ENCODE measurements around the gene RSBN1.
"Not testable (repeated sequence)": the region's sequence is repeated elsewhere in the genome, so short reads cannot be mapped to it uniquely, and the experiment has no call there.

The RSBN1 gene

DNA sequence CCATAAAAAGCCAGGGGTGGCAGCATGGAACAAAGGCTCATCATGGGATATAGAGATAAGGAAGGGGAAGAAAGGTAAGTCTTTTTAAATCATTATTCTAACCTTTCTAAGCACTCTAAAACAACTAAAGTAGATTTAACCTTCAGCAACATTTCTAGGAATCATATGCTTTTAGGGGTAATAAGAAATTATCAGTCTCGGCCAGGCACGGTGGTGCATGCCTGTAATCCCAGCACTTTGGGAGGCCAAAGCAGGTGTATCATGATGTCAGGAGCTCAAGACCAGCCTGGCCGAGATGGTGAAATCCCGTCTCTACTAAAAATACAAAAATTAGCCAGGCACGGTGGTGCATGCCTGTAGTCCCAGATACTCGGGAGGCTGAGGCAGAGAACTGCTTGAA lies 32.7 kb downstream of the RSBN1 start:
- DNase-seq, result no peak

DNA sequence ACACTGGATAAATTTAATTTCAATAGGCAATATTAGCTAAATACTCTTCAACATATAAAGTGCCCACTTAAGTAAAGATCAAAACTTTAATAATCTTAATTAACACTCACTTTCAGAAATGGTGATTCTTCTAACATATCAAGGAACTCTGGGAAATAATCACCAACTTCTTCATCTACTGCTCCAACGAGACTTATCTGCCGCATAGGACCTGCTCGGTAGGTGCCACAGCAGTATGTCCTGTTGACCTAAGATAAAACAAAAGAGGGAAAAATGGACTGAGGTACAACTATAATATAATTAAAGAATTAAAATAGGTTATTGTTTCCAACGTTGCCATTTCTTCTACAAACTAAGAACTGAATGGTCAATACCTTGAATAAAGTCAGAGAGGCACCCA lies 34.7 kb downstream of the RSBN1 start:
- no peak for DNase-seq

DNA sequence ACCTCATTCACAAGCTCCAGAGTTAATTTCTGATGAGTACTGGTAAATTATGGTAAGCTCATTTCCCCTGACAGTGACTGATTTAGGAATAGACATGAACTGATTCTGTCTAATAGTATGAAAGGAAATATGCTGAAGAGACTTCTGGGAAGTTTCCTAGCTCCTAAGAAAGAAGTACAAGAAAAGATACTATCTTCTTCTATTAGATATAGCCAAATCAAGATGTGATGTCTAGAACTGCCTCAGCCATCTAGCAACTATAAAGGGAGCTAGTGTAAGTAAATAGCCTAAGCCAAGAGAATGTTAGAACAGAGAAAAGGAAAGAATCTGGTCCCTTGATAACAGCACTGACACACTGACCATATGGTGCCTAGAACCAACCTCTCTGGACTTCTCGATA lies 42.2 kb downstream of the RSBN1 start:
- DNase-seq, result no peak

DNA sequence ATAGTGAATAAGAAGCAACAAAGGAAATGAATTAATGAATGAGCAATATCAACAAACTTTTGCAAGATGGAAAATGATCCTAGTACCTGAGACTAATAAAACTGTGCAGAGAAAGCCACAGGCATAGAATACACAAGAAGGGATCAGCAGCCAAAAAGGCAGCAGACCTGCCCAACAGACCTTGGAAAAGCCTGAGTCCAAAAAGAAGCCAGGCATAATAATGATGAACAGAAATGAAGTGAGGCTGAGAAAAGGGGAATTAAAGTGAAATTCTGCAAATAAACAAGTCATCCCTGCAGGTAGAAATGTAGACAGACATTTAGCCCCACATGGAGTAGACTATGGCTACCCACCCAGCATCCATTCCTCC lies 42.7 kb downstream of the RSBN1 start:
- no peak for DNase-seq

DNA sequence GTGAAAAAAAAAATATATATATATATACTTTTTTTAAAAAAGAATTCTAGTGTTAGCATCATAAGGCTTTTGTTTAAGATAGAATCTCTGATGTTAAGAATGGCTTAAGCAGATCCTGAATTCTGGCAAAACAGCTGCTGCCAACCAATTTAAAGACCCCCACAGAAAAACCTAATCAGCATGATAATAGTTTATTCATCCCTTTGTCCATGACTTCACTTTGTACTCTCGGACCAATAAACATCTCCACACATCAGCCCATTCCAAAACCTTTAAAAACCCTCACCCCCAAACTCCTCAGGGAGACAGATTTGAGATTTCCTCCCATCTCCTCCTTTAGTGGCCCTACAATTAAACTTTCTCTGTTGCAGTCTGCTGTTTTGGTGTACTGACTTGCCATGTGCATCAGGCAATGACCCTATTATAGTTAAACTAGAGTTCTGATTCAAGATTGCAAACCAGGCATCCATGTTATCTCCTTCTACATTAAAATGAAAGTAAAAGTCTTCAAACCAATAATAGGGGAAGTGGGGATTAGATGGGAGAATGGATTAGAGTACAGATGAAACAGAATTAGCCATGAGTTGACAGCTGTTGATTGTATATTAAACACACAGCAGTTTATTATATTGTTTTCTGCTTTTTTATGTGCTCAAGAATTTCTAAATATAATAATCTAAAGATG lies 43.2 kb downstream of the RSBN1 start:
- no peak for DNase-seq

DNA sequence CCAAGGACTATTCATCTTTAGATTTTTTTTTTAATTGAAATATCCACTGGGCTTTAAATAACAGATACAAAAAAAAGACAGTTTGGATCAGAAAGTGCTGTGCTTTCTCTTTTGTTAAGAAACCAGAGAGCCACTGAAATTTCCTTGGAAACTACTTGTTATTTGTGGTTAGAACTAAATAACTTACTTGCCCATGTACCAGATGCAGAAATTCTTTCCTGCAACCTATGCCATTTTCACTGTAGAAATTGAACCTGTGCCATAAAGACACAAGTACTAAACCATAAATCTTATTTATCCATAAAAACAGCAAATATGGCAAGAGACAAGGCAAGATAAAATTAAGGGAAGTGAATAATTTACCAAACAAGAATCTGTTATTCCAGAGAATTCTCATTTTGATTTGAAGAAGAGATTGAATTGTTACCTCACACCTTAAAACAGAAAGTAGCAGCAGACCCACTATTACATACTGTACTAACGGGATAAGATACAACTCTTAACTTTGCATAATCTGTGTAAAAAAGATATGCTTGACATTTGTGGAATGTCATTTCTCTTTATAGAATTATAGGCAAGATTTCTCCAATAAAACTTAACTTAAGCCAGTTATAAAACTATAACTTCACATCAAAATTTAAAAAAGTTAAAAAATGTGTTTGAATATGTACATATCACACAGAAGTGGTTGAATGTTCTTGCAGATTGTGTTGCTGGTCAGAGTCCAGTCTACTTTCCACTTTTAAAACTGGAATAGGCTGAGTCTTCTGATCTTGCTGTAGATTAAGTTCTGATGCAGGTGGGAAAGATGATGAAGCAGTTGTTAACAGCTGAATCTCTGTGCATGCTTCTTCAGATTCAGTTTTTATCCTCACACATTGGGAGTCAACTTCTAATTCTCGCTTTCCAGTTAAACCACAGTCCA lies 46.7 kb downstream of the RSBN1 start:
- DNase-seq, result no peak

DNA sequence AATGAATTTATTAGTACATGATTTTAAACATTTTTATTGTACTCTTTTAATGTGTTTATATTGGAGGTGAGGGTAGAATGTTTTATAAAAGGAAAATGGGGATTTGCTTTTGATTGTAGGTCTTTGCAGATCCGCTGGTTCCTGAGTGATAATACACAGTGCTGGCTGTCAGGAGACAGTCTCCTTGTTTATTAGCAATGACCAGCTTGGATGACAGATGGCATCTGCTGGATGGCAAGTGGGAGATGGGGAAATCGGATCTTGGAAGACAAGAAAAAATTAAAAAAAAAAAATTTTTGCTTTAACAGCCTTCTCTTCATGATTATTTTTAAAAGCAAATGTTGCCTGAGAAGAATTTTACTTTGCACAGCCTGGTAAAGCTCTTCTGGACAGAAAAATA lies 48.6 kb downstream of the RSBN1 start:
- DNase-seq, result no peak

DNA sequence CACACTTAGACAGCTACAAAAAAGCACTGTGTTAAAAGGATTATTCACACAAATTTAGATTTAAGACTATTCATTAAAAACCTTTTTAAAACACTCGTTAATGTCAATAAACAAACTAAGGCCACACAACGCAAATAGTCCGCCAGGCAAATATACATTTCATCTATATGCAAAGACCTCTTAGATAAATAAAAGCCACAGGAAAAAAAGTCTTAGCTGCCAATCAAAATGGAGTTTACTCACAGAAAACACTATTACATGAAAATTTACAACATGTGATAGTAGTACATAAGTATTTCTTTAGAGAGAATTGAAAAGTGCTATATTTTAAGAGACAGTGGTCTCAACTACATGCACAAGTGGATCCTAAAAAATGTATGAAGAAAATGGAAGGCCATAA lies 50.3 kb downstream of the RSBN1 start:
- no peak for DNase-seq

DNA sequence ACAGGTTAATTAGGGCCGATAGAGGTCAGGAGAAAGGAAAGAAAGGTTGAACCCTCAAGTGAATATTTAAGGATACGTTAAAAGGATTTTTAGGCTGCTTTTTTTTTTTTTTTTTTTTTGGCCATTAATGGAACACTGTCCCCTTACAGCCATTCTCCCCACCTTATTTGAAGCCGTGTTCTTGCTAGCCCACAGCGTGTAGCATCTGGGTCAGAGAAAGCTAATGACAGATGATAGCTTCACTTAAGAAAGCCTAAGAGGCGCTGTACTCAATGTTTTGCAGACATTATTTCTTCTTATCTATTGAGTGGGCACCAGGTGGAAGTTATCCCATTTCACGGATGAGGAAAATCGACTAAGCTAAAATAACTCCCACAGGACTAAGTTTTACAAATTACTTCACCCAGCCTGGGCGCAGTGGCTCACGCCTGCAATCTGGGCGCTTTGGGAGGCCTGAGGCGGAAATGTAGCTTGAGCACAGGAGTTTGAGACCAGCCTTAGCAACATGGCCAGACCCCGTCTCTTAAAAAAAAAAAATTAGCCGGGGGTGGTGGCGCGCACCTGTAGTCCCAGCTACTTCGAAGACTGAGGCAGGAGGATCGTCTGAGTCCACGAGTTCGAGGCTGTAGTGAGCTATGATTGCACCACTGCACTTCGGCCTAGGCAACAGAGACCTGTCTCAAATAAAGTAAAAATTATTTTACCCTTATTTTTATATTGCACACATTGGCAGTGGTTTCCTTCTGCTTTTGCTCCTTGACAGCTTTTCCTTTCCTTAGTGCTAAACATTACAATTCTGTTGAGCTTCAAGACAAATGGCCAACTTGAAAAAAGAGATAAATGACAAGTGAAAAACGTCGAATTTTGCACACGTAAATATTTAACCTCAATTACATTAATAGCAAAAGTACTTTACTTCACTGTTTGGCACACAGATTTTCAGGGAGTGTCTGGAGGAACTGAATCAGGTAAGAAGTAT lies 51.9 kb downstream of the RSBN1 start:
- no peak for DNase-seq

DNA sequence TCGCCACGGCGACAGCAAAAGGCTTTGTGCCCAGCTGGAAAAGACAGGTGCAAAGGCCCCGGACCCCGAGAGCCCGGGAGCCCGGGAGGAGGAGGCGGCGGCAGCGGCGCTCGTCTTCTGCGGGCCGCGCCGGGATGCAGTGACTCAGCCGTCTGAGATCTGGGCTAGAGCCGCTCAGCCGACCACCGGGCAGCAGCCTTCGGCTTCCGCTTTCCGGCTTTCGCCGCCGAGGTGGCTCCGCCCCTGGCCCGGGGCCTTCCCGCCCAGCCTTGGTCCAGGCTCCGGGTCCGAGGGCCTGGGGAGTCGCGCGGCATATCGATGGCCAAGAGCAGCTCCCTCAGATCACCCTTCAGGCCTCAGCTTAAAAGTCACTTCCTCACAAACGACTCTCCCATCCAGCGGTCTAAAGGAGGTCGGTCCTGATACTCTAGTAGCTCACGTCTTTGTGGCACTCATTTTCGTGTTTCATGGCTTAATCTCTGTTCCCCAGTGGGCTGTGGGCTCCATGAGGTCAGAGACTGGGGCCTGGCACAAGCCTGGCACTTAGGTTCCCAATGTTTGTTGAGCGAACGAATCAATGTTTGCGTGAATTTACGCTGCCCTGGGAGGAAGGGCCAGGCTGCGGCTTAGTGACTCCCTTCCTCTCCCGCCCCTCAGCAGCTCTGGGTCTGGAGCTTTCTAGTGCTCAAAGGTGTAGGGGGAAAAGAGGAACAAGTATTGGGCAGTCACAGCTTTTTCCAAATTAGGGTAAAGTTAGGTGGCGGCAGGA lies 52.8 kb downstream of the RSBN1 start, which contains the start of gene PHTF1:
PHTF1 (minus strand) TSS at position 154 of the 769 bp plus-strand sequence. CDS start 783 bp downstream, outside the sequence.
- no peak for DNase-seq

DNA sequence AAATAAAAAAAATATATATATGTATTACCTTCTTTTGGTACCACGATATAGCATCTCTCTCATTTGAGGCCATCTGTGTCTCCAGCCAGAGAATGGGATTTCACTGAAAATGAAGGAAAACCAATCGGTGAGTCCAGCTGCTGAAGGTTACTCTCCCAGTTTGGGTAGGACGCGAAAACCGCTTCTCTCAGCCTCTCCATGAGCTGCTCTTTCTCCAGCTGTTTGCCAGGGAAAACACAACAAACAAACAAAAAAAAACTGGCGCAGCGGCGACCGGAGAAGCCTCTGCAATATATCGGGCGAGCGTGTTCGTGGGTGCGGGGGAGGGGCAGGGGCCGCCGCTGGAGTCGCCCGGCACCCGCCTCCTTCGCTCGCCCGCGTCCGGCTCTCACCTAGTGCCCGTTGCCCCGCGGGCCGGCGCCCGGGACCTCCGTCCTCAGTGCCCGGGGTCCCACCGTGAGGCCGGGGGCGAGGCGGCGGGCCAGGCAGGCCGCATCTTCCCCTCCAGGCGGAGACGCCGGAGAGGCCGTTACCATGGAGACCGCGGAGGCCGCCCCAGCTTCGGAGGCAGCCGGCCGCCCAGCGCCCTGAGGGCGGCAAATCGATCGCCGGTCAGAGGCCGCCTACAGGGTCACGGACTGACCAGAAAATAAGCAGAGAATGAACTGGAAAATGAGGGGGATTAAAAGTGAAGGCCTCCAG lies 53.5 kb downstream of the RSBN1 start:
- peak; percentile 16 for DNase-seq

DNA sequence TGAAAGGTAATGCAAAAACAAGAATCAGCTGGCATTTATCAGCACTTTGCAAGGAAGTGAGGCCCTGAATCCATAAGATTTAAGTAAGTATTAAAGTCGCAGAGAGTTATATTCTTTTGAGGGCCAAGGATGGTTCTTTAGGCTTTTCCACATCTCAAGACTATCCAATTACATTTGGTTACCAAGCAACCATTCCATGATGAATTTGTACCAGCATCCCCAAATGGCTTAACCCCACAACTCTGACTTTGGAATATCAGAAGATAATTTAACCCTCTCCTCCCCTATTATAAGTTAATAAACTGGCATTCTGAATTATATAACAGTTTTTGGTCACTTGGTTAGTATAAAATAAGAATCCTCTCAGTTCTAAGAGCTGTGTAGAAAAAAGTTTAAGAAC lies 55.8 kb downstream of the RSBN1 start:
- no peak for DNase-seq

DNA sequence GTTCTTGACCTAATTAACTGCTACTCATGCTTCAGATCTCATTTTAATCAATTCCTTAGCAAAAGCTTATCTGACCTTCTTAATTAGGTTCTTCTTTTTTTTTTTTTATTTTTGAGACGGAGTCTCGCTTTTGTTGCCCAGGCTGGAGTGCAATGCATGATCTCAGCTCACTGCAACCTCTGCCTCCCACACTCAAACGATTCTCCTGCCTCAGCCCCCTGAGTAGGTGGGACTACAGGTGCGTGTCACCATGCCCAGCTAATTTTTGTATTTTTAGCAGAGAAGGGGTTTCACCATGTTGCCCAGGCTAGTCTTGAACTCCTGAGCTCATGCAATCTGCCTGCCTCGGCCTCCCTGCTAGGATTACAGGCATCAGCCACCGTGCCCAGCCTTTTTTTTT lies 58.9 kb downstream of the RSBN1 start:
- not testable (repeated sequence) for DNase-seq

DNA sequence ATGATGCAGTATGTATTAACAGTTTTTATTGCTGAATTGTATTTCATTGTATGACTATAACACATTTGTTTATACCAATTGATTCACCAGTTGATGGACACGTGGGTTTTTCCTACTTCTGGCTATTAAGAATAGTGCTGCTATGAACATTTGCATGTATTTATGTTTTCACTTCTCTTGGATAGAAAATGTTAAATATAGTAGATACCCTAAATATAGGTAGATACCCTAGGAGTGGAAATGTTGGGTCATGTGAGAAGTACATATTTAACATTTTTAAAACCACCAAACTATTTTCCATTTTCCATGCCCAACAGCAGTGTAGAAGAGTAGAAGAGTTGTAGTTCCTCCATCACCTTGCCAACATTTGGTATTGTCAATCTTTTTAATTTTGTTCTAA lies 60.8 kb downstream of the RSBN1 start:
- DNase-seq, result no peak

DNA sequence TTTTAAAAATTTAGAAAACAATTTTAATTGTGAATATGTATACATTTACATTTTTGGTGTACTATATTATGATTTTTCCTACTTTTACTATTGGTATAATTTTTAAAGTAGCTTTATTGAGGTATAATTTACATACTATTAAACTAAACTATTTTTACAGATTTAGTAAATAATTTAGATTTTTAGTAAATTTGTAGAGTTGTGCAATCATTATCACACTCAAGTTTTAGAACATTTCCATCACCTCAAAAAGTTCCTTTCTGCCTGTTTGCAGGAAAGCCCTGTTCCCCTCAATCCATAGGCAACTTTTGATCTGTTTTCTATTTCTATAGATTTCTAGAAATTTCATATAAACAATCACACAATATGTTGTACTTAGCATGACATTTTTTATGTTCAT lies 61.2 kb downstream of the RSBN1 start:
- DNase-seq, result no peak

DNA sequence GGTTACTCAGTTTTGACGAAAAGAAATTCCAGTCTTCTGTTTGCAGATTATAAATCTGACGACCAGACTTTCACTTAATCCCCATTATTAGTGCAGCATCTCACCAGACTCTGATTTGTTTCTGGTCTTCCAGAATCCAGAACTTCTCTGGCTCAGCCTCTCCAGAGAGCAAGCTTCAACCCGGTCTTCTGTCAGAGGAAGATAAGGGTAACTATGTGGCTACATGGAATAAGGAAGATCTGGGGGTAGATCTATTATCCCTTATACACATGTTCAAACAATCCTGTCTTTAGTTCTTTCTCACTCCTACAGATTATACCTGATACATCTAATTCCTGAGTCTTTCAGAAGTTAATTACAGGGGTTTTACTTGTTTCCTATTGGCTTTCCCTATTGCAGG lies 62.9 kb downstream of the RSBN1 start:
- DNase-seq, result no peak

DNA sequence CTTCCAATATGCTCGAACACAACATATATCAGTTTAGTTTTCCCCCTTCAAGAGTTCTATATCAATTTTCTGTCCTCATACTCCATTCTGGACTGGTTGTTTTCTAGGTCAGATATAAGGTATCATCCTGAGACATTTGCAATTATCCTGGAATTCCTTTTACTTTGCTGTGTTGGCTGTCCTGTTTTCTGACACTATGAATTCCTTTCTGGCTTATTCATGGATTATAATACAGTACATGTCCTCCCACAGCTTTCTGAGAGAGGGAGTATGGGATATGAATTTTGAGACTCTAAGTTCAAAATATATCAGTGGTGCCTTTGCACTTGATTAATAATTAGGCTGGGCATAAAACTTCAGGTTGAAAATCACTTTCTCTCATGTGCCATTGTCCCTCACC lies 64.9 kb downstream of the RSBN1 start:
- no peak for DNase-seq

DNA sequence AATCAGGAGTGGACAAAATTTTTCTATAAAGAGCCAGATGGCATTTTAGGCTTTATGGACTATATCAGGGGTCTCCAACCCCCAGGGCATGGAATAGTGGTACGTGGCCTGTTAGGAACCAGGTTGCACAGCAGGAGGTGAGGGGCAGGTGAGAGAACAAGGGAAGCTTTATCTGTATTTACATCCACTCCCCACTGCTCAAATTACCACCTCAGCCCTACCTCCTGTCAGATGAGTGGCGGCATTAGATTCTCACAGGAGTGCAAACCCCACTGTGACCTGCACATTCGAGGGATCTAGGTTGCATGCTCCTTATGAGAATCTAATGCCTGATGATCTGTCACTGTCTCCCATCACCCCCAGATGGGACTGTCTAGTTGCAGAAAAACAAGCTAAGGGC lies 66.9 kb downstream of the RSBN1 start:
- DNase-seq, result no peak

DNA sequence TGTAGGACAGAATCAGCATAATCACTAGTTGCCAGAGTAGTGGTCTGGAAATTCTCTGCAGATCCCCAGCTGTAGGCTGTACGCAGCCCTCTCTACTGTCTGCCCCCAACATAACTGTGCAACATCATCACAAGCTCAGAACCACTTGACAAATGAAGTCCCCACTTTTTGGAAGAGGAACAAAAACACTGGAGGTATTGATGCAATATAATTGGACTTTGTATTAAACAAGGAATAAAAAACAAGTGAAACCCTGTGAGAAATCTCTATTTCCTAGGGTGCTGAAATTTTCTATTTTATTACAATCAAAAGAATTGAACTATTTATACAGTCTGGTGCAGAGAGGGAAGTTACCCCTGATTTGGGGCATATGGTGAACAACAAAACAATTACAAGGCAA lies 68.2 kb downstream of the RSBN1 start:
- no peak for DNase-seq

DNA sequence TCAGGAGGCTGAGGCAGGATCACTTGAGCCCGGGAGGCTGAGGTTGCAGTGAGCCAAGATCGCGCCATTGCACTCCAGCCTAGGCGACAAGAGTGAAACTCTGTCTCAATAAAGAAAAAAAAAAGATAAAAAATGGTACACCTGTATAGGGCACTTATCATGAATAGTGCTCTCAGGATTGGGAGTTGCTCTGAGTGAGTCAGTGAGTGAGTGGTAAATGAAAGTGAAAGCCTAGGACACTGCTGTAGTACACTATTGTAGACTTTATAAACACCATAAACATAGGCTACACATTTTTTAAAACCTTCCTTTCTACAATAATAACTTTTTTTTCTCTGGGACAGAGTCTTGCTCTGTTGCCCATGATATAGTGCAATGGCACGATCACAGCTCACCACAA lies 69.8 kb downstream of the RSBN1 start:
- DNase-seq, result no peak

DNA sequence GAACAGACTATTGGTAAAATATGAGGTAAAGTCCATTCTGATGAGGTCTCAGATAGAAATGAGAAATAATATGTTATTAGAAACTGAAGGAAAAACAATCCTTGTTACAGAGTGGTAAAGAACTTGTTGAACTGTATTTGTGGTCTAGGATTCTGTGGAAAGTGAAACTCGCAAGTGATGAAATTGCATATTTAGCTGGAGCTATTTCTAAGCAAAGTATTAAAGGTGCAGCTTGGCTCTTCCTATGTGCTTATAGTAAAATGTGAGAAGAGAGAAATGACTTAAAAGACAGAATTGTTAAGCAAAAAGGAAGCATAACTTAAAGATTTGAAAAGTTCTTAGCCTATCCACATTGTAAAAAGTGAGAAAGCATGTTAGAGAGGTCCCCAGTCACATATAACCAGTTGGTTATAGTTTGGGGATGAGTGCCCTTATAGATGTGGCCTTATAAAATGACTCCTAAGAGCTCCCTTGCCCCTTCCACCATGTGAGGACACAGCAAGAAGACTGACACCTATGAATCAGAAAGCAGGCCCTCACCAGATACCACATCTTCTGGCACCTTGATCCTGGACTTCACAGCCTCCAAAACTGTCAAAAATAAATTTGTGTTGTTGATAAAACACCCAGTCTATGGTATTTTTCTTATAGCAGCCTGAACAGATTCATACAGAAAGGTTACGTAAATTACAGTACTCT lies 77.8 kb downstream of the RSBN1 start:
- DNase-seq, result no peak

All from GOT3 (cell line).